ENCODE measurements around the gene FASN.

GRCh38 chr17:82077617-82078358, 20.2 kb downstream of the FASN start:
- TF ChIP-seq CTCF (IDR thresholded peaks at IDR 0.05; ENCODE audit: low read length): no peak
- no peak for TF ChIP-seq EZH2 (optimal IDR thresholded peaks at IDR 0.05; ENCODE audit: low read depth, low read length)

Measured in MM.1S (cell line).